Gastroesophageal sphincter (tissue), 4 donors: ENCODE results near the gene PHLDB2. TPM values are rescaled to one million over a fixed set of nuclear protein-coding genes. Genes with fewer than 3 reads are reported as not detected.

Experiments used
- ATAC-seq: fragments of 150-250 bp; one replicate; pipeline ENCODE4 v1.9.1; 2016; ENCODE audit warnings: mild to moderate bottlenecking, moderate library complexity
- H3K27ac ChIP-seq, 4 donors: fragments of 200-600 bp; sonication (generic) in 3 of 4; 1 replicate in 3 of 4; 2 replicates in 1 of 4; pipeline ENCODE4 v1.5.1; 2016 to 2019
- H3K27me3 ChIP-seq: fragments of 200-600 bp; sonication (generic); one replicate; pipeline ENCODE4 v1.5.1; 2019
- H3K36me3 ChIP-seq, 2 donors: fragments of 200-600 bp; sonication (generic); one replicate each; pipeline ENCODE4 v1.5.1; 2019; ENCODE audit warnings: control low read depth in 1 of 2
- H3K4me1 ChIP-seq, 3 donors: fragments of 200-600 bp; sonication (generic); 1 replicate in 2 of 3; 2 replicates in 1 of 3; pipeline ENCODE4 v1.5.1; 2016 to 2019; ENCODE audit warnings: control low read depth in 2 of 3
- H3K4me3 ChIP-seq, 2 donors: fragments of 200-600 bp; sonication (generic); one replicate each; pipeline ENCODE4 v1.5.1; 2019; ENCODE audit warnings: mild to moderate bottlenecking in 1 of 2, moderate library complexity in 1 of 2
- H3K9me3 ChIP-seq, 3 donors: fragments of 200-600 bp; sonication (generic); one replicate each; pipeline ENCODE4 v1.5.1; 2017 to 2019; ENCODE audit warnings: control low read depth in 2 of 3
- EP300 ChIP-seq: sonication (generic); formaldehyde crosslinking; IDR thresholded peaks from one replicate; pipeline ENCODE4 v1.6.1; 2017; ENCODE audit warnings: antibody characterized with exemption, mild to moderate bottlenecking
- POLR2A ChIP-seq, 2 donors: fragments of 450-650 bp; IDR thresholded peaks; one replicate each; pipeline ENCODE4 v1.6.1; 2017; ENCODE audit warnings: antibody characterized with exemption in 2 of 2, mild to moderate bottlenecking in 2 of 2, moderate library complexity in 1 of 2
- POLR2AphosphoS5 ChIP-seq: sonication (generic); formaldehyde crosslinking; IDR thresholded peaks from one replicate; pipeline ENCODE4 v1.6.1; 2017; ENCODE audit warnings: antibody characterized with exemption
- WGBS, 2 donors: methylation state at CpG; one replicate each; pipeline ENCODE4 v1.1.5; 2018; ENCODE audit warnings: low coverage in 1 of 2; 5-methylcytosine and 5-hydroxymethylcytosine counted together
- total RNA-seq, 4 donors: library from RNA; depleted of rRNA; stranded (reverse); fragments of >200 nt; gene quantifications; one replicate each; pipeline ENCODE4 v1.1.0, GENCODE V29; 2016
- TF ChIP-seq, protein P1 (sequence below), 4 experiments: fragments of 200-600 bp in 2 of 4; fragments of 450-650 bp in 2 of 4; sonication (generic) in 1 of 4; IDR thresholded peaks; one replicate each; pipeline ENCODE4 v1.5.1; 2017 to 2019; ENCODE audit warnings: antibody characterized with exemption in 4 of 4, mild to moderate bottlenecking in 2 of 4, moderate library complexity in 2 of 4

Gene PHLDB2
- total RNA-seq, 4 donors from 2014 or later, result 52.1 to 115 (median 77.4) TPM

DNA sequence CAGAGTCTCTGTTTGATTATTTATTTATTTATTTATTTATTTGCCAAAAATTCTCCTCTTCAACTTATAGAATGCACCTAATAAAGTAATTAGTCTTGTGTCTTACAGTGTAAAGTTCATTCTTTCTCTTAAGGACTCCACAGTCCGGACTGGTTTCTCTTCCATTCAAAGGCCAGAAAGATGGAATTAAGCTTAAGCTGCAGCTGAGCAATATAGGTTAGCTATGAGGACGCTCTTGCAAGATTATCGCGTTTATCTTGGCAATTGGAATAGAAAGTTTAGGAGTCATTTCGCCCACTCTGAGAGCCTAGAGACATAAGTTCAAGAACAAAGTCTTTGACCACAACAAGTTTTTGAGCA, 154.7 kb downstream of the PHLDB2 start:
- Histone ChIP-seq H3K36me3 (no peaks in the 10 kb centered on the region), H3K4me3 (no peak overlapping the region), H3K4me1 (peaks cover 0 to 10% (median 0%) of the 10 kb centered on the region in 3 donors), H3K27ac (no peak overlapping the region), H3K27me3 (no peaks in the 10 kb centered on the region), H3K9me3 (no peaks in the 10 kb centered on the region)
- WGBS, 2 donors, result 62 to 74% methylated on average over 4 to 5 of the region's 5 CpGs
- TF ChIP-seq EP300 (no peak), POLR2AphosphoS5 (no peak), POLR2A (IDR thresholded peaks at IDR 0.05) (no peak)
- TF ChIP-seq, protein P1, sequence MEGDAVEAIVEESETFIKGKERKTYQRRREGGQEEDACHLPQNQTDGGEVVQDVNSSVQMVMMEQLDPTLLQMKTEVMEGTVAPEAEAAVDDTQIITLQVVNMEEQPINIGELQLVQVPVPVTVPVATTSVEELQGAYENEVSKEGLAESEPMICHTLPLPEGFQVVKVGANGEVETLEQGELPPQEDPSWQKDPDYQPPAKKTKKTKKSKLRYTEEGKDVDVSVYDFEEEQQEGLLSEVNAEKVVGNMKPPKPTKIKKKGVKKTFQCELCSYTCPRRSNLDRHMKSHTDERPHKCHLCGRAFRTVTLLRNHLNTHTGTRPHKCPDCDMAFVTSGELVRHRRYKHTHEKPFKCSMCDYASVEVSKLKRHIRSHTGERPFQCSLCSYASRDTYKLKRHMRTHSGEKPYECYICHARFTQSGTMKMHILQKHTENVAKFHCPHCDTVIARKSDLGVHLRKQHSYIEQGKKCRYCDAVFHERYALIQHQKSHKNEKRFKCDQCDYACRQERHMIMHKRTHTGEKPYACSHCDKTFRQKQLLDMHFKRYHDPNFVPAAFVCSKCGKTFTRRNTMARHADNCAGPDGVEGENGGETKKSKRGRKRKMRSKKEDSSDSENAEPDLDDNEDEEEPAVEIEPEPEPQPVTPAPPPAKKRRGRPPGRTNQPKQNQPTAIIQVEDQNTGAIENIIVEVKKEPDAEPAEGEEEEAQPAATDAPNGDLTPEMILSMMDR (IDR thresholded peaks at IDR 0.05), result no peak
- ATAC-seq, result no peak

DNA sequence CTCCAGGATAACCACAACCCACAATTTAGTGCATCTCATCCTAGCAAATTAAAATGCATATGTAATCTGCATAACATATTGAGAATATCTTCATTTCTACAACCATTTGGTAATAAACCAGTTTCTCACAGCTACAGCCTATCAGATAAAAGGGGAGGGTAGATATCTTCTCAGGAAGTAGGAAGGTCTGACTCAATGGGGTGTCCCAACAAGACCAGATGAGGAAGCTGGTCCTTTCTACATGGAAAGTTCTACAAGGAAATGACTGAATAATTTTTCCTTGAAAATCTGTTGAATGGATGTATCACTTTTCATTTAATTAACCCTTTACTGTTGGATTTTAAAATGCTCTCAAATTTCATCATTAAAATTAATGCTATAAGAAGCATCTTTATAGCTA, 158.0 kb downstream of the PHLDB2 start:
- TF ChIP-seq, protein P1 (IDR thresholded peaks at IDR 0.05), result no peak
- no peak for TF ChIP-seq EP300
- no peak for TF ChIP-seq POLR2AphosphoS5
- TF ChIP-seq POLR2A (IDR thresholded peaks at IDR 0.05), result no peak
- Histone ChIP-seq H3K36me3 (no peaks in the 10 kb centered on the region), H3K9me3 (no peaks in the 10 kb centered on the region), H3K27me3 (no peaks in the 10 kb centered on the region), H3K4me3 (no peak overlapping the region), H3K27ac (no peak overlapping the region), H3K4me1 (peaks cover 0 to 10% (median 0%) of the 10 kb centered on the region in 3 donors)
- no peak for ATAC-seq

GRCh38 chr3:112018712-112019111, 159.6 kb downstream of the PHLDB2 start:
- Histone ChIP-seq H3K36me3 (no peaks in the 10 kb centered on the region), H3K4me3 (no peak overlapping the region), H3K9me3 (no peaks in the 10 kb centered on the region), H3K27ac (no peak overlapping the region), H3K27me3 (no peaks in the 10 kb centered on the region), H3K4me1 (peaks cover 0 to 2% (median 0%) of the 10 kb centered on the region in 3 donors)
- ATAC-seq, result no peak
- TF ChIP-seq EP300 (no peak), POLR2A (IDR thresholded peaks at IDR 0.05) (no peak), POLR2AphosphoS5 (no peak)
- TF ChIP-seq, protein P1 (IDR thresholded peaks at IDR 0.05), result no peak
- 92 to 100% methylated on average over 4 of the region's 4 CpGs for WGBS, 2 donors

DNA sequence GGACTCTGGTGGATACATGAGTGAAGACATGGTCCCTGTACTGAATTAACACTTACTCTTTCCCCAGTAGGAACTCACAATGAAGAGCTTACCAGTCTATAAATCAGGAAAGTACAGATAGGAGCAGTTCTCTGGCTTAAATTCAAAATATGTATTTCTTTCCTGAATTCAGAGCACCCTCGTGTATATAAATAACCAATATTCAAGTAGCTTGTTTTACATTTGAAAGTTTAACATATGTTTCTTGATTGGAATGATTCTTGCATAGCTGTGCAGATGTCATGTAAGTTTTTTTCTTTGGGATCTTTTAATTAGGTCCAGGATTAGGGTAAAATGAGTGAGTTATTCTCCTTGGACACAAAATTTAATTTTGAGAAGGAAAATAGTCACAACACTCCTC, 160.7 kb downstream of the PHLDB2 start:
- Histone ChIP-seq H3K27ac (no peak overlapping the region), H3K27me3 (no peaks in the 10 kb centered on the region), H3K36me3 (no peaks in the 10 kb centered on the region), H3K4me1 (no peaks in the 10 kb centered on the region), H3K4me3 (no peak overlapping the region), H3K9me3 (no peaks in the 10 kb centered on the region)
- no peak for ATAC-seq
- TF ChIP-seq POLR2A (IDR thresholded peaks at IDR 0.05) (no peak), POLR2AphosphoS5 (no peak), EP300 (no peak)
- TF ChIP-seq, protein P1 (IDR thresholded peaks at IDR 0.05), result no peak
- 64 to 67% methylated on average over 1 of the region's 1 CpG for WGBS, 2 donors

GRCh38 chr3:112020674-112021085, 161.6 kb downstream of the PHLDB2 start:
- Histone ChIP-seq H3K4me3 (no peak overlapping the region), H3K4me1 (no peaks in the 10 kb centered on the region), H3K9me3 (no peaks in the 10 kb centered on the region), H3K36me3 (no peaks in the 10 kb centered on the region), H3K27ac (no peak overlapping the region), H3K27me3 (no peaks in the 10 kb centered on the region)
- WGBS, 2 donors, result 77 to 100% methylated on average over 1 of the region's 1 CpG
- ATAC-seq, result no peak
- TF ChIP-seq, protein P1 (IDR thresholded peaks at IDR 0.05), result no peak
- TF ChIP-seq POLR2AphosphoS5 (no peak), POLR2A (IDR thresholded peaks at IDR 0.05) (no peak)

Other genes with a start within 250 kb of the PHLDB2 start
- gene PLCXD2, start 184.6 kb upstream of the PHLDB2 start, total RNA-seq, result 1 to 10 TPM in 1 of 4 donors, under 1 TPM in 3; 0.40 to 1.1 (median 0.50) TPM
- gene ABHD10, start 119.8 kb downstream of the PHLDB2 start, total RNA-seq, result 10 to 100 TPM; 10.6 to 22.4 (median 17.1) TPM
- gene TAGLN3, start 139.7 kb downstream of the PHLDB2 start, total RNA-seq, result 1 to 10 TPM in 3 of 4 donors, not detected in 1; 1.1 to 2.7 (median 1.5) TPM
- gene TMPRSS7, start 175.5 kb downstream of the PHLDB2 start, total RNA-seq, result not detected
- gene C3orf52, start 227.1 kb downstream of the PHLDB2 start, total RNA-seq, result 1 to 10 TPM; 1.6 to 3.4 (median 1.9) TPM